NCI-H2196 treated with DMSO at 0.1 percent for 48 hours (cell line): ENCODE measurements around the gene ZNF423.

Experiments used
- DNase-seq: peaks from one replicate; lab custom pipeline; 2025; ENCODE audit not compliant: unreplicated experiment; lab: John Stamatoyannopoulos, UW

ZNF423 gene

GRCh38 chr16:49608098-49608497 lies 247.8 kb downstream of the ZNF423 start:
- no peak for DNase-seq

GRCh38 chr16:49605536-49606254 lies 250.2 kb downstream of the ZNF423 start:
- no peak for DNase-seq

DNA sequence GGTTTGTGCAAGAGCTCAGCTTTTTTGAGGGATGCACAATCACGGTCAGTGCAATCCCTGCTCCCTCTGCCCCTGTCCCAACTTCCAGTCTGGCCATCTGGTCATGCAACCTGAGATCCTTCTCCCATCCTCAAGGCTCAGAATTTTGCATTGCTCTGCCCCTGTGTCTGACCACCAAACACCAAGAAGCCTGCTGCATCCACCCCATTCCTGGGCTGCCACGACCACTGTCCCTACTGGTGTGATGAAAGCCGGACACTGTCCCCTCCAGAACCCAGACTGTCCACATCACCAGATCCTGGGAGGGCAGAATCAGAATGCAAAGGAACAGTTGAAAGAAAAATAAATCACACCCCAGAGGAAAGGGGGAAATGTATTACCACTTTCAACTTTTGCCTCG lies 251.3 kb downstream of the ZNF423 start:
- DNase-seq: no peak

GRCh38 chr16:49603956-49604355 lies 252.0 kb downstream of the ZNF423 start:
- no peak for DNase-seq

DNA sequence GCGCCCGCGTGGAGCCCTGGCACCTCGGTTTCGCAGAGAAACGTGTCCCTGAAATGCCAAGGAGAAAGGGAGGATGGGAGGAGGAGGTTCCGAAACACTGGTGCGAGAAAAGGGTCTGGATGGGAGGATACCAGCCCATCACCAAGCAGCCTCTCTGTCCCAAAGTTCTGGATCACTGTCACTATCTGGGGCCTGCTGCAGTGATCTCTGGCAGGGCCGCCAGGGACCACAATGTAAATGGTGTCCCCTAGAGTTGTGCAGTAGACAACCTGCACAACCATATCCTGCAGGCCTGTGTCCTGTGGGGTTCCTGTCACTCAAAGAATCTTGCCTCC lies 253.0 kb downstream of the ZNF423 start:
- DNase-seq: no peak

DNA sequence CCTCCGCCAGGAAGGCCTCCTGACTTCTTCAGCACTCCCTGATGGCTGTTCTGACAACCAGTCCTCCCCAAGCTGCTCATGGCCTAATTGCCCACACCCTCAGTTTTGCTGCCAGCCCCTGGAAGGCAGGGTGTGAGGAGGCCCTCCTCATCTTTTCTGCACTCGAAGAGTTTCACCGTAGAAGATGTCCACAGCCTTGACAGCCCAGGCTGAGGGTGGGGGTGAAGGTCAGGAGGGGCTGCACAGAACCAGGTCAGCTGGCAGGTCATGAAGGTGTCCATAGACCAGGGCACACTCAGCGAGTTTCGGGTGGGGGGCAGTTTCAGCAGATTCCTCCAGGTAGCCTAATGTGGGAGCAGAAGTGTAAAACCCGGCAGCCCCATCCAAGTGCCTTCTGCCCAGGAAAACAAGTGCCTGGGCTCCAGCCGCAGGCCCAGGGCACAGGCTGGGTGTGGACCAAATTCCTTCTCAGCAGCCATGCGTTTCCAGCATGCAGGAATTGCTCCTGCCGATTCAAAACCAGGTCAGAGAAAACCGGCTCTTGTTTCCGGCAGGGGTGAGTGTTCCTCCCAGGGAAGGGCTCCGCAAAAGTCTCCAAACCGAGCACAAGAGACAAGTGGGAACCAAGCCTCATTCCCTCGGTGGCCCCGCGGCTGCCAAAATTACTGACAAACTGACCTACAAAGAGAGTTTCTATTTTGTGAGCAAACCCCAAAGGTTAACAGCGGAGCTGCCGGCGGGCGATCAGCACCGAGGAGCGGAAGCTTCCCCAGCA lies 253.5 kb downstream of the ZNF423 start:
- DNase-seq: no peak

DNA sequence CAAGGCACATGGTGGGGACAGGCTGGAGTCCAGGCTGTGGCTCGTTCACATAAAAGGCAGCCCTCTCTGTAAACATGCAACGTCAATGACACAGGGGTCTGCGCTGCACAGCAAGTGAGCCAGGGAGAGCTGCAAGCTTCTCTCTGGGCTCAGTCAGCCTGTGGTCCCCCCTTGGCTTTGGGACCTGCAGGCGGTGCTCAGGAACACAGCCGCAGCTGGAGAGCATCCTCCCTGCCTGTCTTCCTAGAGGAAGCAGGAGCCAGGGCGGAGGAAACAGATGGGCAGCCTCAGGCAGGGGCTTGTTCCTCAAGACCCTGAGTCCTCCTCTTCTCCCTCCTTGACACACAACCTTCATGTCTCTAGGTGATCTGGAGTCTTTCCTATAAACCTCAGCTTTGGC lies 254.3 kb downstream of the ZNF423 start:
- DNase-seq: no peak

DNA sequence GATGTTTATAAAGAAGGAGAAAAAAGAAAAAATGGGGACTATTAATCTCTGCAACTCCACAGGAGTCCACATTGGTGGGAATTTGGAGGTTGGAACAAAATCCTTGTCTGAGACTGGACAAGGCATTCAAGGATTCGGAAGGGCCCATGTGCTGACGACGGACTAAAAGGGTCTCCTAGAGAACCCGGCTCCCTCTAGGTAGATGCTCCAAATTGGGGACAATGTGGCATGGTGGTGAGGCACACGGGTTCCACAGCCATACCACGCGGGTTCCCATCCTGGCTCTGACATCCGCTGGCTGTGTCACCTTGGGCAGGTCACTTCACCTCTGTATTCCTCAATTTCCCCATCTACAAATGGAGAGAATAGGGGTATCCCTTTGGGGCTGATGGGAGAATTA lies 254.9 kb downstream of the ZNF423 start:
- DNase-seq: no peak

DNA sequence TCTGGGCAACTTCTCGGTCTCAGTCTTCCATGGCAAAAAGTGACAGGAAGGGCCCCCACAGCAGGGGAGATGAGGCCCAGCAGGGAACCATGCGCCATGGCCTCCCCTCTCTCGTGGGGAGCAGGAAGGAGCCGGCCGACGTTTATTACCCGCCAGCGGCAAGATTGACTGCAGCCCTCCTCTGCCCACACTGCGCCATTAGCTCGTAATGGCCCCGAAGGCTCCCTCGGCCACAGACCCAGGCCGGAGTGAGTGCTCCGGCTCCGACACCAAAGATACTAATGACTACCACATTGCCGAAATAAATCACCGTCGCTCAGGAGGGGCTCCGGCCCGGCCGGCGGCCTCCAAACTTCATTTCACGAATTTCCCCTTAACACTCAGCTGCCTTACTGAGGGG lies 255.4 kb downstream of the ZNF423 start:
- no peak for DNase-seq

DNA sequence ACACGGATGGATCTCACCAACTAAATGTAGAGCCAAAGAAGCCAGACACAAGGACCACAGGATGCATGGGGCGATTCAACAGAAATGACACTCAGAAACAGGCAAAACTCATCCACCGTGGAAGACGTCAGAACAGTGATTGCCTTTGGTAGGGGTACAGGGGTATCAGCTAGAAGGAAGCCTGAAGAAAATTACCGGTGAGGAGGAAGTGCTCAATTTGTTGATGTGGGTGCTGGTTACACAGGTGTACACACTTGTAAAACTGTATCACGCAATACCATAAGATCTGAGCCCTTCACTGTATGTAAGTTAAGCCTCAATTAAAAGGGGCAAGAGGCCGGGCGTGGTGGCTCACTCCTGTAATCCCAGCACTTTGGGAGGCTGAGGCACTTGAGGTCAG lies 256.2 kb downstream of the ZNF423 start:
- DNase-seq: no peak

- DNase-seq: no peak
Observed at GRCh38 chr16:49599281-49599680, 256.6 kb downstream of the ZNF423 start.

DNA sequence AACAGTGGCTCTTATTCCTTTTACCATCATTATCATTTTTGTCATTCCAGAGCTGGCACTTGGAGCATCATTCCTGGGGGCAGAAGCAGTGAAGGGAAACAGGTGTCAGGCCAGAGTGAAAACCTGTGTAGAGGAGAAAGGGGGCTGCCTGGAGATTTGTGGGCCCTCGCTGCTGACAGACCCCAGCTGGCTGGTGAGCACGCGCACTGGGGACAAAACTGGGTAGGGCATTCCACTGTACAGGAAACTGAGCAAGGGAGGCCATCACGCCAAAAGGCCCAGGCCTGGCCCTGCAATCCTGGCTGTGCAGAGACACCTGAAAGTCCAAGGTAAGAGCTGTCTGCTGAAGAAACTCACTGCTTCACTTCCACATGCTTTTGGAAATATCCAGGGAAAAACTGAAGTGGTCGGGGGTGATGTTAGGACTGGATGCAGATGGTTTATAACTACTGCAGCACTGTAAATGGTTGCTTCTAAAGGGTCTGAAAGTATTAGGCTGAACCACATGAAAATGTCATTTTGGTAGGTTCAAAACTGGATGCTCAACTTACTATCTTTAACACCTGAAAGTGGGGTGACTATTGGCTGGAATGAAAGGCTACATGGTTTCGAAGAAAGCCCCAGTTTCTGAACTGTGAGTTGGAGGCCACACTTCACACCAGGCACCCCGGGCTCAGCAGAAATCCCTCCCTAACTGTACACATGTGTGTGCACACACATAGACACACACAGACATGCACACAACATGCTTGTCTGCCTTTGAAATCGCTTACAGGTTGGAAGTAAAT lies 257.3 kb downstream of the ZNF423 start:
- DNase-seq: no peak

DNA sequence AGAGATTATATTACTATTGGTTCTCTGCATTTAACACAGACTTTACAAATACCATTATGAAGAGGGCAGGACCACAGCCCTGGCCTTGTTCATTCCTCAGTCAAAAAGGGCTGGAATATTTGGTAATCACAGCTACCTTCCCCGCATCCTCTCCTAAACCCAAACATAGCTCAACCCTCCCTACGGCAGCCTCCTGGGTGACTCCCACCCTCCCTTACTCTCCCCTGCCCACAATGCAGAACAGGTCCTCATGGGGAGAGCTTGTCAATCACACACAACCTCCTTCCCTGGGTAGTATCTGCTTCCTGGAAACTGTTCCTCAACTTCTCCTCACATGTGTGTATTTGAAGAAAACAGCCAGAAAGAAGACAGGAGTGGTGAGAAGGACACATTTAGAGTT lies 258.1 kb downstream of the ZNF423 start:
- no peak for DNase-seq

GRCh38 chr16:49596648-49597291 lies 259.1 kb downstream of the ZNF423 start:
- DNase-seq: no peak

DNA sequence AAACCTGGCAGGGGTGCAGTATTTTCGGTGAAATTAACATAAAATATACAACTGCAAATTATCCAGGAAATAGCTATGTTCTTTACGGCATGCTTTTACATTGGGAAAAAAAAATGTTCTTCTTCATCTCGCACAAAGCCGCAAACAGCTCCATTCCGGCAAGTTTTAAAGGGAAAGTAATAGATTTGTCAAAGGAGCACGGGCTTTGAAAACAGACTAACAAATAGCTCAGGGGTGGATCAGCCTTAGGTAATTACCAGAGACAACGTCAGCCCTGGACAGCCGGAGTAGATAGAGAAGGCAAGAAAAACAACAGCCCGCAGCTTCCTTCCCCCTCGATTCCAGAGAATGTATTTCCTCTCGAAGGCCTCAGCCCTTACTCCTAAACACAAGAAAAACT lies 259.8 kb downstream of the ZNF423 start:
- no peak for DNase-seq

- DNase-seq: no peak
Observed at GRCh38 chr16:49594685-49595498, 261.0 kb downstream of the ZNF423 start.

DNA sequence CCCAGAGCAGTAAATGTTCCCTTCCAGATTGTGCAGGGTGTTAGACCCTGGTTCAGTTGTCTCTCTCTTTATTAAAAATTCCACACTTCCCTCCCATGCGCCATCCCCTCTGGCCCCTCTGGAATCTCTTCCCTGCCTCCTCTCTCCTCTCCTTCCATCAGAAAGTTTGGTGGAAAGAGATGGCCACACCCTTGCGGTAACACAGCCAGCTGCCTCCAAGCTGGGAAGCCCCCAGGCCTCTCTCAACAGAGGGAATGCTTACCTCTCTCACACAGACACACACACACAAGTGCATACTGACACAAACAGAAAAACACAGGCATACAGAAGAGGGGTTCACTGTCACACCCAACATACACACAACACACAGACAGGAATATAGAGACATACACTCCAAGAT lies 261.8 kb downstream of the ZNF423 start:
- DNase-seq: no peak

GRCh38 chr16:49593424-49594040 lies 262.4 kb downstream of the ZNF423 start:
- DNase-seq: no peak

GRCh38 chr16:49592546-49593423 lies 263.1 kb downstream of the ZNF423 start:
- no peak for DNase-seq
